Loucy (cell line): ENCODE data around the gene TMEM217.
"Not testable (repeated sequence)": the region's sequence is repeated elsewhere in the genome, so short reads cannot be mapped to it uniquely, and the experiment has no call there.

ENCODE experiments used
- H2AFZ ChIP-seq: fragments of 200-600 bp; sonication (generic); 2 replicates; pipeline ENCODE4 v1.6.0; 2016; ENCODE audit warnings: antibody characterized with exemption, mild to moderate bottlenecking, low read length, moderate library complexity
- H3F3A ChIP-seq: fragments of 200-600 bp; 2 replicates; pipeline ENCODE4 v1.6.0; 2016; ENCODE audit warnings: antibody characterized with exemption, low read depth, mild to moderate bottlenecking
- H3K27me3 ChIP-seq: fragments of 200-600 bp; sonication (generic); 2 replicates; pipeline ENCODE4 v1.6.1; 2014; ENCODE audit warnings: low read length, mild to moderate bottlenecking; ENCODE audit not compliant: insufficient read depth, poor library complexity, severe bottlenecking
- H3K36me3 ChIP-seq: fragments of 200-600 bp; sonication (generic); 2 replicates; pipeline ENCODE4 v1.6.1; 2016; ENCODE audit warnings: low read length; ENCODE audit not compliant: insufficient read depth
- H3K4me1 ChIP-seq: fragments of 200-600 bp; sonication (generic); 2 replicates; pipeline ENCODE4 v1.5.1; 2014; ENCODE audit warnings: low read length, mild to moderate bottlenecking; ENCODE audit not compliant: insufficient read depth, poor library complexity, severe bottlenecking
- H3K4me2 ChIP-seq: fragments of 200-600 bp; sonication (generic); 2 replicates; pipeline ENCODE4 v1.6.0; 2014; ENCODE audit warnings: antibody characterized with exemption, low read length, low read depth, mild to moderate bottlenecking; ENCODE audit not compliant: poor library complexity, severe bottlenecking
- H3K4me3 ChIP-seq: fragments of 200-600 bp; sonication (generic); 2 replicates; pipeline ENCODE4 v1.5.1; 2014; ENCODE audit warnings: low read length, mild to moderate bottlenecking, mixed read lengths; ENCODE audit not compliant: poor library complexity, severe bottlenecking
- H3K79me2 ChIP-seq: fragments of 200-600 bp; sonication (generic); 2 replicates; pipeline ENCODE4 v1.6.1; 2014; ENCODE audit warnings: low read length; ENCODE audit not compliant: insufficient read depth
- H3K9ac ChIP-seq: fragments of 200-600 bp; sonication (generic); 2 replicates; pipeline ENCODE4 v1.6.0; 2014; ENCODE audit warnings: mild to moderate bottlenecking, low read depth, low read length, moderate library complexity; ENCODE audit not compliant: poor library complexity, severe bottlenecking
- H3K9me2 ChIP-seq: fragments of 200-600 bp; sonication (generic); replicated peaks from 2 replicates; pipeline ENCODE4 v1.6.1; 2016; ENCODE audit warnings: low read depth, low read length, mixed read lengths
- H3K9me3 ChIP-seq: fragments of 200-600 bp; sonication (generic); 2 replicates; pipeline ENCODE4 v1.6.1; 2014; ENCODE audit warnings: mild to moderate bottlenecking, antibody characterized with exemption, low read length, low read depth; ENCODE audit not compliant: insufficient read depth
- H4K20me1 ChIP-seq: fragments of 200-600 bp; sonication (generic); 2 replicates; pipeline ENCODE4 v1.6.0; 2014; ENCODE audit warnings: antibody characterized with exemption, low read length, mild to moderate bottlenecking; ENCODE audit not compliant: insufficient read depth, poor library complexity, severe bottlenecking
- EZH2phosphoT487 ChIP-seq: fragments of 200-600 bp; IDR thresholded peaks from 2 replicates; pipeline ENCODE4 v1.6.1; 2018; ENCODE audit warnings: antibody characterized with exemption, mild to moderate bottlenecking, moderate library complexity, borderline replicate concordance
- TF ChIP-seq, protein P1 (sequence below): fragments of 200-600 bp; sonication (generic); conservative IDR thresholded peaks from 2 replicates; pipeline ENCODE4 v1.5.1; 2014; ENCODE audit warnings: mild to moderate bottlenecking, antibody characterized with exemption, low read length

TMEM217 gene

GRCh38 chr6:37298958-37299357 is 41.0 kb upstream of the TMEM217 start:
- Histone ChIP-seq H3K36me3 (peaks cover 68% of the 10 kb centered on the region; the same call in 1 of the 2 replicates), H3K9me2 (no peaks in the 10 kb centered on the region)

DNA sequence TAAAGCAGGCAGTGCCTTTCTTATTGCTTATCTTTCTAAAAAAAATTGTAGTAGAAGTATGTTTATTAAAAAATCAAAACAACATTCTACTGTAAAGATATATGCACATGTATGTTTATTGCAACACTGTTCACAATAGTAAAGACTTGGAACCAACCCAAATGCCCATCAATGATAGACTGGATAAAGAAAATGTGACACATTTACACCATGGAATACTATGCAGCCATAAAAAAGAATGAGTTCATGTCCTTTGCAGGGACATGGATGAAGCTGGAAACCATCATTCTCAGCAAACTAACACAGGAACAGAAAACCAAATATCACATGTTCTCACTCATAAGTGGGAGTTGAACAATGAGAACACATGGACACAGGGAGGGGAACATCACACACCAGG is 39.7 kb upstream of the TMEM217 start:
- not testable (repeated sequence) for H3K4me1 ChIP-seq, H3K9me2 ChIP-seq, H3K9ac ChIP-seq, H2AFZ ChIP-seq, H3F3A ChIP-seq, H3K27me3 ChIP-seq, H4K20me1 ChIP-seq, H3K79me2 ChIP-seq, H3K4me3 ChIP-seq, H3K9me3 ChIP-seq, H3K4me2 ChIP-seq
- H3K36me3 ChIP-seq, result peaks cover 63% of the 10 kb centered on the region; the same call in 1 of the 2 replicates

More at GRCh38 chr6:37298958-37299357, 41.0 kb upstream of the TMEM217 start:
- Histone ChIP-seq H3K4me2 (no peak overlapping the region), H2AFZ (no peak overlapping the region), H3K27me3 (no peaks in the 10 kb centered on the region), H3K4me3 (no peak overlapping the region), H3K9ac (no peak overlapping the region), H3F3A (no peaks in the 10 kb centered on the region), H3K79me2 (no peaks in the 10 kb centered on the region), H4K20me1 (no peaks in the 10 kb centered on the region), H3K9me3 (no peaks in the 10 kb centered on the region), H3K4me1 (no peaks in the 10 kb centered on the region)
- TF ChIP-seq, protein P1, sequence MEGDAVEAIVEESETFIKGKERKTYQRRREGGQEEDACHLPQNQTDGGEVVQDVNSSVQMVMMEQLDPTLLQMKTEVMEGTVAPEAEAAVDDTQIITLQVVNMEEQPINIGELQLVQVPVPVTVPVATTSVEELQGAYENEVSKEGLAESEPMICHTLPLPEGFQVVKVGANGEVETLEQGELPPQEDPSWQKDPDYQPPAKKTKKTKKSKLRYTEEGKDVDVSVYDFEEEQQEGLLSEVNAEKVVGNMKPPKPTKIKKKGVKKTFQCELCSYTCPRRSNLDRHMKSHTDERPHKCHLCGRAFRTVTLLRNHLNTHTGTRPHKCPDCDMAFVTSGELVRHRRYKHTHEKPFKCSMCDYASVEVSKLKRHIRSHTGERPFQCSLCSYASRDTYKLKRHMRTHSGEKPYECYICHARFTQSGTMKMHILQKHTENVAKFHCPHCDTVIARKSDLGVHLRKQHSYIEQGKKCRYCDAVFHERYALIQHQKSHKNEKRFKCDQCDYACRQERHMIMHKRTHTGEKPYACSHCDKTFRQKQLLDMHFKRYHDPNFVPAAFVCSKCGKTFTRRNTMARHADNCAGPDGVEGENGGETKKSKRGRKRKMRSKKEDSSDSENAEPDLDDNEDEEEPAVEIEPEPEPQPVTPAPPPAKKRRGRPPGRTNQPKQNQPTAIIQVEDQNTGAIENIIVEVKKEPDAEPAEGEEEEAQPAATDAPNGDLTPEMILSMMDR, result no peak
- no peak for TF ChIP-seq EZH2phosphoT487

DNA sequence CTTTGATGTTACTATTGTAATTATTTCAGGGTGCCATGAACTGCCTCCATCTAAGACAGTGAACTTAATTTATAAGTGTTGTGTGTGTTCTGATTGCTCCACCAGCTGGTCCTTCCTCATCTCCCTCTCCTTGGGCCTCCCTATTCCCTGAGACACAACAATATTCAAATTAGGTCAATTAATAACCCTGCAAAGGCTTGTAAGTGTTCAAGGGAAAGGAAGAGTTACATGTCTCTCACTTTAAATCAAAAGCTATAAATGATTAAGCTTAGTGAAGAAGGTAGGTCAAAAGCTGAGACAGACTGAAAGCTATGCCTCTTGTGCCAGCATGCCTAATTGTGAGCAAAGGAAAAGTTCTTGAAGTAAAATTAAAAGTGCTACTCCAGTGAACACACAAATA is 35.5 kb upstream of the TMEM217 start:
- no peaks in the 10 kb centered on the region for H3K9me3 ChIP-seq
- no peaks in the 10 kb centered on the region for H4K20me1 ChIP-seq
- H3K4me1 ChIP-seq, result peaks cover 36% of the 10 kb centered on the region
- H3F3A ChIP-seq, result peaks cover 3% of the 10 kb centered on the region; the same call in 1 of the 2 replicates
- H3K4me2 ChIP-seq, result no peak overlapping the region
- no peak overlapping the region for H2AFZ ChIP-seq
- no peaks in the 10 kb centered on the region for H3K27me3 ChIP-seq
- peaks cover 51% of the 10 kb centered on the region; the same call in 1 of the 2 replicates for H3K36me3 ChIP-seq
- H3K9ac ChIP-seq, result no peak overlapping the region
- TF ChIP-seq, protein P1, result no peak
- TF ChIP-seq EZH2phosphoT487, result no peak
- no peaks in the 10 kb centered on the region for H3K9me2 ChIP-seq
- H3K4me3 ChIP-seq, result no peak overlapping the region
- no peaks in the 10 kb centered on the region for H3K79me2 ChIP-seq

DNA sequence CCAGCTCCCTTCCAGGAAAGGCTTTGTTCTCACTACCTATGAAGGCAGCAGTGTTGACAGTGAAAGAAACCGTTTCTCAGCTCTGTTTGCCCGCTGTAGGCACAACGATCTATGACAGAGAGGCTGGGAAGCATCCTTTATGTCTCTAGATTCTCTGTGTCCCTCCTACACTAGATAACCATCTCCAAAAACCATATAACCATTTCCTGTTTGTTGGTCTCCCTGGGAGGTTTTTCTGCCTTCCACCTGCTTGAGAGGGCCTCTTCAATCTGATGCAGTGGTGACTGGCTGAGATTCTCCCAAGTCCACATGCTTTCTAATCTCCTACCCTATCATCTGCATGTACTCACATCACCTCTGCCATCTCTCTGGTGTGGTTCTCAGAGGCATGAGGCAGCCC is 32.0 kb upstream of the TMEM217 start:
- Histone ChIP-seq H3K9me2 (no peaks in the 10 kb centered on the region), H3F3A (peaks cover 3% of the 10 kb centered on the region; the same call in 1 of the 2 replicates), H2AFZ (no peak overlapping the region), H3K9ac (peak overlapping the region; percentile 20), H3K4me1 (peaks cover 36% of the 10 kb centered on the region), H3K4me3 (peak overlapping the region; percentile 19), H3K4me2 (peak overlapping the region; percentile 52), H4K20me1 (no peaks in the 10 kb centered on the region), H3K36me3 (peaks cover 54% of the 10 kb centered on the region; the same call in 1 of the 2 replicates), H3K79me2 (no peaks in the 10 kb centered on the region), H3K9me3 (no peaks in the 10 kb centered on the region), H3K27me3 (no peaks in the 10 kb centered on the region)
- TF ChIP-seq, protein P1, result no peak
- TF ChIP-seq EZH2phosphoT487, result no peak
